K562 (cell line): ENCODE results near the gene TMEM132E. TPM values are rescaled to one million over a fixed set of nuclear protein-coding genes. Genes with fewer than 3 reads are reported as not detected.

Source experiments
- ATAC-seq: fragments of 200-7000 bp; cut with Tn5 transposase; 3 replicates; pipeline ENCODE4 v1.9.1; 2020; ENCODE audit warnings: moderate library complexity
- BruUV-seq: library from RNA; stranded (reverse); fragments of 400-500 nt; replicated peaks from 2 replicates; lab custom pipeline; 2021; lab: Mats Ljungman, UMichigan
- CTCF ChIA-PET: fragments of 300-600 bp; formaldehyde crosslinking; extraction: SDS; loops from one replicate; lab custom pipeline; 2021; ENCODE audit warnings: low intra/inter-chr PET ratio; lab: Yijun Ruan, JAX
- POLR2A ChIA-PET: fragments of 300-600, 350-650 bp; sonication (Branson Sonifier 250); formaldehyde crosslinking; extraction: SDS; loops from one replicate; lab custom pipeline; 2021; ENCODE audit warnings: antibody characterized with exemption, inconsistent platforms; lab: Yijun Ruan, JAX
- DNase-seq, 4 experiments: peaks; one replicate each; pipeline versions ENCODE4 v3.0.0 to v3.0.0-alpha.2; 2011 to 2018; ENCODE audit warnings: low spot score in 3 of 4, mixed read lengths in 3 of 4; ENCODE audit errors: extremely low read depth in 1 of 4
- FAIRE-seq: peaks from 2 replicates; lab custom pipeline; 2011; peaks lifted over from hg19 to GRCh38; lab: Jason Lieb, UNC
- H2AFZ ChIP-seq: 2 replicates; pipeline ENCODE4 v1.6.0; 2011; ENCODE audit warnings: low read depth, low read length, control low read depth, inconsistent platforms
- H3K27ac ChIP-seq: fragments of 200-600 bp; 3 replicates; pipeline ENCODE4 v1.8.0; 2011; ENCODE audit warnings: low read depth, mild to moderate bottlenecking, control low read depth, inconsistent platforms, low read length, moderate library complexity, mixed read lengths; ENCODE audit errors: extremely low read depth
- H3K27me3 ChIP-seq, 2 experiments: fragments of 300-600 bp in 1 of 2; 2 replicates in 1 of 2; 3 replicates in 1 of 2; pipeline versions ENCODE4 v1.6.0 to v1.8.0; 2011; ENCODE audit warnings: inconsistent platforms in 2 of 2, low read length in 2 of 2, mild to moderate bottlenecking in 1 of 2, mixed read lengths in 1 of 2, moderate library complexity in 1 of 2; ENCODE audit not compliant: control insufficient read depth in 2 of 2, insufficient read depth in 2 of 2
- H3K36me3 ChIP-seq: fragments of 300-600 bp; 3 replicates; pipeline ENCODE4 v1.8.0; 2011; ENCODE audit warnings: mild to moderate bottlenecking, low read length, inconsistent platforms; ENCODE audit not compliant: control insufficient read depth, insufficient read depth
- H3K4me1 ChIP-seq, 2 experiments: fragments of 200-600 bp in 1 of 2; replicated peaks in 1 of 2; 2 replicates in 1 of 2; 3 replicates in 1 of 2; pipeline versions ENCODE4 v1.5.1 to v1.8.0; 2011; ENCODE audit warnings: inconsistent platforms in 2 of 2, low read length in 2 of 2, mild to moderate bottlenecking in 1 of 2, mixed read lengths in 1 of 2, moderate library complexity in 1 of 2; ENCODE audit not compliant: control insufficient read depth in 2 of 2, insufficient read depth in 2 of 2
- H3K4me2 ChIP-seq: 2 replicates; pipeline ENCODE4 v1.6.1; 2011; ENCODE audit warnings: low read length, control low read depth, inconsistent platforms, mixed read lengths; ENCODE audit not compliant: insufficient read depth
- H3K4me3 ChIP-seq: fragments of 200-600 bp; sonication (generic), shearing (Covaris generic); 2 replicates; pipeline ENCODE4 v1.5.1; 2016; ENCODE audit warnings: control low read depth, inconsistent platforms
- H3K79me2 ChIP-seq: fragments of 200-600 bp; 3 replicates; pipeline ENCODE4 v1.8.0; 2011; ENCODE audit warnings: low read length, inconsistent platforms; ENCODE audit not compliant: control insufficient read depth, insufficient read depth
- H3K9ac ChIP-seq, 2 experiments: 2 replicates each; pipeline versions ENCODE4 v1.6.0 to v1.6.1; 2011; ENCODE audit warnings: low read depth in 2 of 2, low read length in 2 of 2, control low read depth in 1 of 2, inconsistent platforms in 1 of 2, mild to moderate bottlenecking in 1 of 2, mixed read lengths in 1 of 2; ENCODE audit not compliant: insufficient read depth in 1 of 2
- H3K9me1 ChIP-seq: one replicate; pipeline ENCODE4 v1.6.0; 2011; ENCODE audit warnings: inconsistent platforms, mild to moderate bottlenecking, low read length, moderate library complexity; ENCODE audit not compliant: control insufficient read depth, insufficient read depth
- H3K9me3 ChIP-seq: replicated peaks from 2 replicates; pipeline ENCODE4 v1.5.1; 2011; ENCODE audit warnings: low read depth, low read length, inconsistent platforms; ENCODE audit not compliant: control insufficient read depth, insufficient read depth
- H4K20me1 ChIP-seq: replicated peaks from 2 replicates; pipeline ENCODE4 v1.6.1; 2011; ENCODE audit warnings: low read length, inconsistent platforms, mixed read lengths; ENCODE audit not compliant: control insufficient read depth, insufficient read depth
- CHD1 ChIP-seq: fragments of 200-600 bp; sonication (generic); IDR thresholded peaks from one replicate; pipeline ENCODE4 v1.6.1; 2012; ENCODE audit warnings: mild to moderate bottlenecking, moderate library complexity, low read length, inconsistent platforms
- CXXC5 ChIP-seq: fragments of 250-450 bp; sonication (Bioruptor Pico); IDR thresholded peaks from 2 replicates; pipeline ENCODE4 v1.8.0; 2022; ENCODE audit warnings: inconsistent platforms, mild to moderate bottlenecking, moderate library complexity
- GATA2 ChIP-seq: sonication (generic); formaldehyde crosslinking; IDR thresholded peaks from 2 replicates; pipeline ENCODE4 v1.4.0; 2020; ENCODE audit warnings: mild to moderate bottlenecking, missing genetic modification reagents
- HNRNPLL ChIP-seq: fragments of 200-400 bp; formaldehyde crosslinking; IDR thresholded peaks from 2 replicates; pipeline ENCODE4 v1.6.1; 2017; ENCODE audit warnings: low read length, low read depth, mild to moderate bottlenecking; ENCODE audit not compliant: poor library complexity, severe bottlenecking
- NCOA6 ChIP-seq: fragments of 450-650 bp; IDR thresholded peaks from 2 replicates; pipeline ENCODE4 v1.6.1; 2017; ENCODE audit warnings: mild to moderate bottlenecking
- PTTG1 ChIP-seq: fragments of 450-650 bp; IDR thresholded peaks from 2 replicates; pipeline ENCODE4 v1.6.1; 2016; ENCODE audit warnings: low read depth, mild to moderate bottlenecking, missing genetic modification characterization, missing compliant biosample characterization
- RAD21 ChIP-seq, 2 experiments: fragments of 250-450 bp in 1 of 2; fragments of 450-650 bp in 1 of 2; sonication (Bioruptor Pico) in 1 of 2; formaldehyde crosslinking in 1 of 2; IDR thresholded peaks in 1 of 2; conservative IDR thresholded peaks in 1 of 2; 2 replicates each; pipeline versions ENCODE4 v1.4.0 to v1.8.0; 2020 to 2022; ENCODE audit warnings: mild to moderate bottlenecking in 2 of 2, moderate library complexity in 1 of 2
- SREBF2 ChIP-seq: sonication (generic); formaldehyde crosslinking; IDR thresholded peaks from 2 replicates; pipeline ENCODE4 v1.4.0; 2020; ENCODE audit warnings: mild to moderate bottlenecking, missing genetic modification reagents
- TSC22D4 ChIP-seq: fragments of 450-650 bp; IDR thresholded peaks from 2 replicates; pipeline ENCODE4 v1.6.1; 2016; ENCODE audit warnings: missing genetic modification characterization, missing biosample characterization, control low read depth
- ZFX ChIP-seq: sonication (generic); formaldehyde crosslinking; IDR thresholded peaks from 2 replicates; pipeline ENCODE4 v1.8.0; 2022; ENCODE audit warnings: mild to moderate bottlenecking, missing genetic modification reagents, moderate library complexity
- ZNF12 ChIP-seq: sonication (generic); formaldehyde crosslinking; IDR thresholded peaks from 2 replicates; pipeline ENCODE4 v1.4.0; 2020; ENCODE audit warnings: mild to moderate bottlenecking, missing genetic modification reagents
- WGBS: fragments of 100-300 bp; shearing (Covaris generic); methylation state at CpG from one replicate; pipeline ENCODE4 v1.1.6; 2016; ENCODE audit warnings: low coverage, mixed read lengths; ENCODE audit not compliant: insufficient coverage; ENCODE audit errors: missing lambda C conversion rate; 5-methylcytosine and 5-hydroxymethylcytosine counted together
- in situ Hi-C: fragments of 300-500 bp; cut with MboI; formaldehyde crosslinking; loops from 4 replicates; pipeline ENCODE4 v1.15.0; 2018; ENCODE audit warnings: inconsistent platforms, mixed read lengths
- intact Hi-C: fragments of 100-400 bp; cut with micrococcal nuclease; formaldehyde crosslinking; loops from 2 replicates; pipeline ENCODE4 v1.14.2; 2022
- polyA plus RNA-seq, 8 experiments: library from polyadenylated mRNA; depleted of rRNA in 4 of 8; stranded (reverse) in 5 of 8; unstranded in 3 of 8; fragments of >200 nt; fragmentation: Nextera tagmentation in 2 of 8; fragmentation: Illumina TruSeq in 1 of 8; extraction: Ambion mirVana in 2 of 8; extraction: Trizol in 1 of 8; gene quantifications; 2 replicates each; pipeline versions ENCODE4 v1.2.1 to v1.2.3, GENCODE V29; 2011 to 2014; ENCODE audit warnings: inconsistent platforms in 1 of 8, missing spikeins in 1 of 8
- total RNA-seq, 7 experiments: library from RNA; depleted of rRNA in 6 of 7; stranded (reverse); fragments of >200 nt in 6 of 7; fragmentation: Illumina TruSeq in 2 of 7; extraction: Trizol in 2 of 7; gene quantifications; 2 replicates each; pipeline versions ENCODE4 v1.2.1 to v1.2.3, GENCODE V29; 2011 to 2021; ENCODE audit warnings: low replicate concordance in 1 of 7
- TF ChIP-seq, protein P1 (sequence below): fragments of 250-450 bp; sonication (Bioruptor Pico); IDR thresholded peaks from 2 replicates; pipeline ENCODE4 v1.8.0; 2022; ENCODE audit warnings: moderate library complexity, mild to moderate bottlenecking, inconsistent platforms

Gene TMEM132E
- total and polyA plus RNA-seq, 9 of the 15 experiments (the other 6 are each of a cell fraction or from before 2014, with no cell fraction given), result not detected

DNA sequence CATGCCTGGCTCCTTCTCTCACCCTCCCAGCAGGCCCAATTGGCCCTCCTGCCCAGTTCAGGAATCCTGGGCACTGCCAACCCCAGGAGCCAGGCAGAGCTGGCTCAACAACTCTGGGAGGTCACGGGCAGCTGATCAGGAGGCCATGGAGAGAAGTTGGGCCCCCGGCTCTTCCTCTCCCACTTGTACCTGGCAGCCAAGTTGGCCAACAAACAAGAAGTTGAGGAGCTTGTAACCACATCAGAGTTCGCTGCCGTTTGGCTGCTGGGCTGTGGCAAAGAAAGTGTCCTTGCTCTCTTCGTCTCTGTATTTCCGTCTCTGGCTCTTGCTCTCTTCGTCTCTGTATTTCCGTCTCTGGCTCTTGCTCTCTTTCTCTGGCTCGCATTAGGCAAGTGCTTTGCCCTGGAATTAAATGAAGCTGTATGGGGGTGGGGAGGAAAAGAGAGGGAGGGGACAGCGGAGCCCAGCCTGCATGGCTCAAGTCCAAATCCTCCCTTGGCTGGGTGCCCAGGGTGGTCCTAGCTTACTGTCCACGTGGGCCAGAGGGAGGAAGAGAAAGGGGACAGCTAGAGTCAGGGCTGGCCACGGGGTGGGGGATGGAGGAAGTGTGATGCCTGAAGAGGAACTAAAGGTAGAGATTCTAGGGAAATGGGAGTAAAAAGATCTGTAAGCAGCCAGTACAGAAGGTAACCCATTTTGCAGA is 7.8 kb upstream of the TMEM132E start:
- no peak for ATAC-seq
- ChIA-PET CTCF (no interaction called here), POLR2A (interaction anchor here (0.6 to 1.5 kb wide), 2 partner anchors 13 to 89 kb away, joined by 3 read pairs; no protein-coding TSS in a partner anchor)
- no peaks in the 10 kb centered on the region for H3K79me2 ChIP-seq
- no peak overlapping the region for H3K9ac ChIP-seq
- no peak for FAIRE-seq
- no peaks in the 10 kb centered on the region for H3K9me3 ChIP-seq
- no peak overlapping the region for H3K27ac ChIP-seq
- H3K4me2 ChIP-seq, result no peak overlapping the region
- no peaks in the 10 kb centered on the region for H3K36me3 ChIP-seq
- H3K4me1 ChIP-seq, result no peaks in the 10 kb centered on the region
- H2AFZ ChIP-seq, result no peak overlapping the region
- H4K20me1 ChIP-seq, result peaks cover 9% of the 10 kb centered on the region; the same call in 1 of the 2 replicates
- no peaks in the 10 kb centered on the region for H3K9me1 ChIP-seq
- WGBS, result 2% methylated on average over 9 of the region's 12 CpGs
- intact Hi-C loops (no loop called here), in situ Hi-C loops (no loop called here)
- no peak for TF ChIP-seq GATA2 (CRISPR knock-in tag)
- H3K4me3 ChIP-seq, result no peak overlapping the region
- DNase-seq, result no peak
- no TSS peak for BruUV-seq
- H3K27me3 ChIP-seq, result peaks cover 0 to 9% of the 10 kb centered on the region in 2 experiments; a peak in 2 of 5 replicates

DNA sequence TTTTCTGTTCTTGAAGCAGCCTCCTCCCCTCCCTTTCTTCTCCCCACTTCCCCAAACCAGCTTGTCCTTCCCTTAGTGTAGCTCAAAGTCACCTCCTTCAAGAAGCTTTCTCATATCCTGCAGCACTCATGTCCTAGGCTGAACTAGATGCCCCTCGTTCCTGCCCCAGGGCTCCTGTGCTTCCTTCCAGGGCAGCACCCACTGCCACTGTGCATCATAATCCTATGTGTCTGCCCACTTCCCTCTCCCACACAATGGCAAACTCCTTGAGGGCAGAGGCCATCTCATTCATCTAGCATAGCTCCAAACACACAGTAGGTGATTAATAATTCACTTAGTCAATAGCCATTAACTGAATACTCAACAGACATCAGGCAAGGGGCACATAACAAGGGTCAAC is 6.9 kb upstream of the TMEM132E start:
- H3K4me1 ChIP-seq, result no peaks in the 10 kb centered on the region
- H3K79me2 ChIP-seq, result no peaks in the 10 kb centered on the region
- no peak overlapping the region for H2AFZ ChIP-seq
- no peak overlapping the region for H3K4me2 ChIP-seq
- H3K9ac ChIP-seq, result no peak overlapping the region
- POLR2A ChIA-PET, result interaction anchor here (0.6 to 1.5 kb wide), 3 partner anchors 13 to 100 kb away, joined by 3 read pairs; no protein-coding TSS in a partner anchor
- CTCF ChIA-PET, result interaction anchor here (0.6 kb wide), 1 partner anchor 548 kb away, joined by 3 read pairs; no protein-coding TSS in a partner anchor
- WGBS, result 0% methylated on average over 1 of the region's 1 CpG
- no peaks in the 10 kb centered on the region for H3K9me1 ChIP-seq
- peaks cover 0 to 4% of the 10 kb centered on the region in 2 experiments; a peak in 2 of 5 replicates for H3K27me3 ChIP-seq
- ATAC-seq (no peak), DNase-seq (no peak), FAIRE-seq (no peak)
- H3K27ac ChIP-seq, result no peak overlapping the region
- BruUV-seq, result no TSS peak
- peaks cover 9% of the 10 kb centered on the region; the same call in 1 of the 2 replicates for H4K20me1 ChIP-seq
- H3K36me3 ChIP-seq, result no peaks in the 10 kb centered on the region
- in situ Hi-C loops (no loop called here), intact Hi-C loops (no loop called here)
- H3K4me3 ChIP-seq, result no peak overlapping the region
- H3K9me3 ChIP-seq, result no peaks in the 10 kb centered on the region
- no peak for TF ChIP-seq CHD1
- TF ChIP-seq, protein P1, sequence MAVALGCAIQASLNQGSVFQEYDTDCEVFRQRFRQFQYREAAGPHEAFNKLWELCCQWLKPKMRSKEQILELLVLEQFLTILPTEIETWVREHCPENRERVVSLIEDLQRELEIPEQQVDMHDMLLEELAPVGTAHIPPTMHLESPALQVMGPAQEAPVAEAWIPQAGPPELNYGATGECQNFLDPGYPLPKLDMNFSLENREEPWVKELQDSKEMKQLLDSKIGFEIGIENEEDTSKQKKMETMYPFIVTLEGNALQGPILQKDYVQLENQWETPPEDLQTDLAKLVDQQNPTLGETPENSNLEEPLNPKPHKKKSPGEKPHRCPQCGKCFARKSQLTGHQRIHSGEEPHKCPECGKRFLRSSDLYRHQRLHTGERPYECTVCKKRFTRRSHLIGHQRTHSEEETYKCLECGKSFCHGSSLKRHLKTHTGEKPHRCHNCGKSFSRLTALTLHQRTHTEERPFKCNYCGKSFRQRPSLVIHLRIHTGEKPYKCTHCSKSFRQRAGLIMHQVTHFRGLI (CRISPR knock-in tag), result no peak
- no peak for TF ChIP-seq ZFX (CRISPR knock-in tag)
- no peak for TF ChIP-seq CXXC5 (CRISPR knock-in tag)
- TF ChIP-seq SREBF2, result no peak
- no peak for TF ChIP-seq HNRNPLL
- TF ChIP-seq RAD21 (CRISPR knock-in tag; conservative IDR thresholded peaks at IDR 0.05 in 1 of 2, IDR thresholded peaks at IDR 0.05 in 1 of 2), result no peak
- TF ChIP-seq TSC22D4, result no peak
- no peak for TF ChIP-seq NCOA6
- TF ChIP-seq ZNF12 (CRISPR knock-in tag), result no peak
- TF ChIP-seq PTTG1, result no peak
